ENCODE measurements around the gene TPPP.

Gene TPPP

DNA sequence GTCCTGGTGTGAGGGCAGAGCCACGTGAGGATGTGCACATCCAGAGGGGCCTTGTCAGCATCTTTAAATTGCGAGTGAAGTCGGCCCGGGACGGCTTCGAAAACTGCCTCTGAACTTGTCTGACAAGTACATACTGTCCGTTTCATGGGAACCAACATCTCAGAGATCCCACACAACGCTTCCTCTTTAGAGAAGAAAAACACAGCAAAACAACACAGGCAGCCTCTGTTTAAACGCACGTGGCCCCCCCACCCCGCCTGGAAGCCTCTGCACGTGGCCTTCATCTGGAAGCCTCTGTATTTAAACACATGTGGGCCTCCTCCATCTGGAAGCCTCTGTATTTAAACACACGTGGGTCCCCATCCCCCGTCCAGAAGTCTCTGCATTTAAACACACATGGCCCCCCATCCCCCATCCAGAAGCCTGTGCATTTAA lies 51.8 kb downstream of the TPPP start:
- ChIA-PET CTCF (no interaction called here), POLR2A (no interaction called here)
- TF ChIP-seq TARDBP (IDR thresholded peaks at IDR 0.05) (no peak), ARNT (IDR thresholded peaks at IDR 0.05) (no peak), FOXA1 (IDR thresholded peaks at IDR 0.05) (no peak), LEF1 (IDR thresholded peaks at IDR 0.05; ENCODE audit: borderline replicate concordance) (no peak), ELF4 (IDR thresholded peaks at IDR 0.05) (no peak), L3MBTL2 (conservative IDR thresholded peaks at IDR 0.05) (no peak), CTBP1 (IDR thresholded peaks at IDR 0.05; ENCODE audit: borderline replicate concordance) (no peak)
- TF ChIP-seq, protein P1, sequence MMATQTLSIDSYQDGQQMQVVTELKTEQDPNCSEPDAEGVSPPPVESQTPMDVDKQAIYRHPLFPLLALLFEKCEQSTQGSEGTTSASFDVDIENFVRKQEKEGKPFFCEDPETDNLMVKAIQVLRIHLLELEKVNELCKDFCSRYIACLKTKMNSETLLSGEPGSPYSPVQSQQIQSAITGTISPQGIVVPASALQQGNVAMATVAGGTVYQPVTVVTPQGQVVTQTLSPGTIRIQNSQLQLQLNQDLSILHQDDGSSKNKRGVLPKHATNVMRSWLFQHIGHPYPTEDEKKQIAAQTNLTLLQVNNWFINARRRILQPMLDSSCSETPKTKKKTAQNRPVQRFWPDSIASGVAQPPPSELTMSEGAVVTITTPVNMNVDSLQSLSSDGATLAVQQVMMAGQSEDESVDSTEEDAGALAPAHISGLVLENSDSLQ (IDR thresholded peaks at IDR 0.05) = no peak

DNA sequence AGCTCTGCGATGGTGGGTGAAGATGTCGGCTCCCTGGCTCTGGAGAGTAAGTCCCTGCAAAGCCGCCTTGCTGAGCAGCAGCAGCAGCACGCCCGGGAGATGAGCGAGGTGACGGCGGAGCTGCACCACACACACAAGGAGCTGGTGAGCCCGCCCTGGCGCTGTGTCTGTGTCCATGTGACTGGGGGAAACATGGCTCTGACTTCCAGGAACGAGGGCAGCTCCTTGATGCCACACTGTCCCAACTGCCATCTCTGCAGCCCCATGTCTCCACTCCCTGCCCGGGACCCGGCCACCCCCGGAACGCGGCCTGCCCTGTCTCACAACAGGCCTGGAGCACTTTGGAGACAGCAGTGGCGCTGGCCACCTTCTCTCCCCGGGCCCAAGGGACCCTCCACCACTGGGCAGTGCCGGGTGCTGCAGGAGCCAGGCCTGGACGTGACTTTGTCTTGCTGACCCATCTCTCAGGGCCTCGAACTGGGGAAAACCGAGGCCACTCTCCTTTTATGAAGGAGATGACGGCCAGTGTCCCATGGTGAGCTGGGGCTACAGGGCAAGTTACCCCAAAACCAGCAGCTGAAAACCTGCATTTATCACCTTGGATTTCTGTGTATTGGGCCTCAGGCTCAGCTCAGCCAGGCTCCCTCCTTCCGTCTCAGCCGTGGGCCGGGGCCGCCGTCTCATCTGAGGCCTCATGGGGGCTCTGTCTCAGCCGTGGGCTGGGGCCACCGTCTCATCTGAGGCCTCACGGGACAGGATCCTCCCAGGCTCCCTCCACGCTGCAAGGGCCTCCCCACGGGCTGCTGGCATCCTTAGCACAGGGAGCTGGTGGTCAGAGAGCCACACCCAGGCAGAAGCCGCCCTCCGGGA lies 52.5 kb downstream of the TPPP start:
- TF ChIP-seq TARDBP (IDR thresholded peaks at IDR 0.05) (no peak), NFRKB (IDR thresholded peaks at IDR 0.05) (no peak), FOXA1 (IDR thresholded peaks at IDR 0.05) (no peak), FOXK2 (IDR thresholded peaks at IDR 0.05) (no peak), SUZ12 (IDR thresholded peaks at IDR 0.05) (no peak), FOXM1 (IDR thresholded peaks at IDR 0.05; ENCODE audit: borderline replicate concordance) (no peak), LEF1 (IDR thresholded peaks at IDR 0.05; ENCODE audit: borderline replicate concordance) (no peak), CTBP1 (IDR thresholded peaks at IDR 0.05; ENCODE audit: borderline replicate concordance) (no peak), ARNT (IDR thresholded peaks at IDR 0.05) (no peak), ZNF384 (IDR thresholded peaks at IDR 0.05) (no peak), ELF4 (IDR thresholded peaks at IDR 0.05) (no peak), HDGF (IDR thresholded peaks at IDR 0.05; ENCODE audit: borderline replicate concordance) (no peak), L3MBTL2 (conservative IDR thresholded peaks at IDR 0.05) (no peak), BHLHE40 (IDR thresholded peaks at IDR 0.05; ENCODE audit: borderline replicate concordance) (no peak), SP1 (IDR thresholded peaks at IDR 0.05) (no peak)
- TF ChIP-seq, protein P1 (IDR thresholded peaks at IDR 0.05) = no peak
- CTCF ChIA-PET = interaction anchor here (0.6 kb wide), 1 partner anchor 179 kb away, joined by 3 read pairs; no protein-coding TSS in a partner anchor
- DNase-seq (ENCODE audit: extremely low spot score) = no peak
- POLR2A ChIA-PET = no interaction called here

More for the DNA sequence above, 51.8 kb downstream of the TPPP start:
- no peak for DNase-seq (ENCODE audit: extremely low spot score)

DNA sequence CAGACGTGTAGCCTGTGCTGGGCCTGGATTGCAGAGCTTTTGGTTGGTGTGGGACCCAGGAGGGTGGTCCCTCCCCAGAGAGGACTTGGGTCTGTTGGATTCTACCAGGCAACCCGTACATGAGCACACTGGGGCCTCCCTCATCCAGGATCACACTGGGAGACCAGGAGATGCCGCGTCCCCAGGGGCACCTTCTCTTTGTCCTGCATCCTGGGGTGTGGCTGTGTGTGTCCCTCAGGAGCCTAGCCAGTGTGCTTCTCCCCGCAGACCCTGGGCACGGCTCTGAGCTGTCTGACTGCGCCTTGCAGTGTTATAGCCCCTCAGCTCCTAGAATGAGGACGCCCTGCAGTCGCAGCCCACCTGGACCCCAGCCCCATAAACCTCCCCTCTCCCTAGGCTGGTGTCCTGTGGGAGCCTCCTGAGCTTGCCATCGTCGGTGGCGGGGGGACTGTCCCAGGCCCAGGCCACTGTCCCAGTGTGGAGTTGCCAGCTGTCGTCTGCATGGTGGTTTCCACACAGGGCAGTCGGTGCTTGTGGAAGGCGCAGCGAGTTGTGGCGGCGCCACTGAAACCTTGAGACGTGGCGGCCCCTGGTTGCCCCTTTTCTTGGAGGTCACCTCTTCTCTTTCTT lies 53.5 kb downstream of the TPPP start:
- CTCF ChIA-PET = no interaction called here
- POLR2A ChIA-PET = no interaction called here
- no peak for TF ChIP-seq ARNT (IDR thresholded peaks at IDR 0.05)
- no peak for TF ChIP-seq SUZ12 (IDR thresholded peaks at IDR 0.05)
- TF ChIP-seq NFRKB (IDR thresholded peaks at IDR 0.05) = no peak
- TF ChIP-seq, protein P1 (IDR thresholded peaks at IDR 0.05) = no peak
- TF ChIP-seq ELF4 (IDR thresholded peaks at IDR 0.05) = no peak
- TF ChIP-seq ZNF384 (IDR thresholded peaks at IDR 0.05) = no peak
- TF ChIP-seq FOXA1 (IDR thresholded peaks at IDR 0.05) = no peak
- TF ChIP-seq HDGF (IDR thresholded peaks at IDR 0.05; ENCODE audit: borderline replicate concordance) = no peak
- no peak for TF ChIP-seq LEF1 (IDR thresholded peaks at IDR 0.05; ENCODE audit: borderline replicate concordance)
- no peak for TF ChIP-seq TARDBP (IDR thresholded peaks at IDR 0.05)
- no peak for TF ChIP-seq BHLHE40 (IDR thresholded peaks at IDR 0.05; ENCODE audit: borderline replicate concordance)
- TF ChIP-seq FOXK2 (IDR thresholded peaks at IDR 0.05) = no peak
- TF ChIP-seq L3MBTL2 (conservative IDR thresholded peaks at IDR 0.05) = no peak
- no peak for TF ChIP-seq SP1 (IDR thresholded peaks at IDR 0.05)
- no peak for TF ChIP-seq FOXM1 (IDR thresholded peaks at IDR 0.05; ENCODE audit: borderline replicate concordance)
- no peak for DNase-seq (ENCODE audit: extremely low spot score)

DNA sequence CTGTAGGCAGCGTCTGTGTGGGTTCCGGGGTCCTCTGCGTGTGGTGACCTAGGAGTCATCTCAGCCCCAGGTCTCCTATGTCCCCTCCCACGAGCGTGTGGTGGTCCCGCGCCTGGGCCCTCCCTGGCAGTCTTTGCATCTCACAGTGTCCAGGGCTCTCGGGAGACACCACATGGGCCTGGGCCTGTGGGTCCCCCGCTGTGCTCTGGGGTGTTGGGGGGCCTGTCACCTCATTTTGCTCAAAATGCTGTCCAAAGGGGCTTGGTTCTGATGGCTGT lies 54.0 kb downstream of the TPPP start:
- TF ChIP-seq NFRKB (IDR thresholded peaks at IDR 0.05) (no peak), LEF1 (IDR thresholded peaks at IDR 0.05; ENCODE audit: borderline replicate concordance) (no peak), SP1 (IDR thresholded peaks at IDR 0.05) (no peak), SUZ12 (IDR thresholded peaks at IDR 0.05) (no peak), TARDBP (IDR thresholded peaks at IDR 0.05) (no peak), CTBP1 (IDR thresholded peaks at IDR 0.05; ENCODE audit: borderline replicate concordance) (no peak), FOXM1 (IDR thresholded peaks at IDR 0.05; ENCODE audit: borderline replicate concordance) (no peak), L3MBTL2 (conservative IDR thresholded peaks at IDR 0.05) (no peak), ELF4 (IDR thresholded peaks at IDR 0.05) (no peak), BHLHE40 (IDR thresholded peaks at IDR 0.05; ENCODE audit: borderline replicate concordance) (no peak)
- TF ChIP-seq, protein P1 (IDR thresholded peaks at IDR 0.05) = no peak
- DNase-seq (ENCODE audit: extremely low spot score) = no peak
- ChIA-PET CTCF (no interaction called here), POLR2A (no interaction called here)

DNA sequence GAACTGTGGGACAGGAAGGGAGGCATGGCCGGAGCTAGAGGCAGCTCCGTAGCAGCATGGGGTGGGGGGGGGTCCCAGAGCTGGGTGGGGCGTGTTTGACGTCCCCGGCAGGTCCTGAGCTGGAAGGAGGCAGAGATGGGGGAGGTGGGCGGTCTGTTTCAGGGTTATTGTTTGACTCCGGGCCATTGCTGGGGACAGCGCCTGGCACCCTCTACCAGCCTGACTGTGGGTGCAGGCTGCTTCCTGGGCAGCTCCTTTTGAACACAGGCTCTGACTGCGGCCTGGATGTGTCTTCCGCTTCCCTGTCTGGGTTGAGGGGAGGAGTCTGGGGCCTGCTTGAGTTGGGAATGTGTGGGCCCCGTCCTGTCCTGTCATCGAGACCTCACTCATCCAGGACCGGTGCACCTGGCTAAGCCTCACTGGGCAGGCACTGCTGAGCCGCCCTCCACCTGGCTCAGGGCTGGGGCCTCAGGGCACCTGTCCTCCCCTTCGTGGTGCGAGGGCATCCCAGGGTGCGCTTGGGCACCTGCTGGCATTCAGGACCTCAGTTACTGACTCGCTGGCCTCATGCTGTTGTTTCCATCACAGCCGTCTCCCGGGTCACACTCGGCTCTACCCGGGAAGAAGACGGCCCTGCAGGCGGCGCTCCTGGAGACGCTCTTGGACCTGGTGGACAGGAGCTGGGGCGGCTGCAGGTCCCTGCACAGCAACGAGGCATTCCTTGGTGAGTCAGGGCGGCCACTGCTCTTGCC lies 54.5 kb downstream of the TPPP start:
- TF ChIP-seq CTBP1 (IDR thresholded peaks at IDR 0.05; ENCODE audit: borderline replicate concordance) (no peak), NFRKB (IDR thresholded peaks at IDR 0.05) (no peak), TARDBP (IDR thresholded peaks at IDR 0.05) (no peak), SP1 (IDR thresholded peaks at IDR 0.05) (no peak), BHLHE40 (IDR thresholded peaks at IDR 0.05; ENCODE audit: borderline replicate concordance) (no peak), HDGF (IDR thresholded peaks at IDR 0.05; ENCODE audit: borderline replicate concordance) (no peak), SUZ12 (IDR thresholded peaks at IDR 0.05) (no peak), ARNT (IDR thresholded peaks at IDR 0.05) (no peak), FOXA1 (IDR thresholded peaks at IDR 0.05) (no peak), ZNF384 (IDR thresholded peaks at IDR 0.05) (no peak), LEF1 (IDR thresholded peaks at IDR 0.05; ENCODE audit: borderline replicate concordance) (no peak), L3MBTL2 (conservative IDR thresholded peaks at IDR 0.05) (no peak), FOXM1 (IDR thresholded peaks at IDR 0.05; ENCODE audit: borderline replicate concordance) (no peak), FOXK2 (IDR thresholded peaks at IDR 0.05) (no peak), ELF4 (IDR thresholded peaks at IDR 0.05) (no peak)
- TF ChIP-seq, protein P1 (IDR thresholded peaks at IDR 0.05) = no peak
- POLR2A ChIA-PET = no interaction called here
- DNase-seq (ENCODE audit: extremely low spot score) = no peak
- CTCF ChIA-PET = no interaction called here

Data from HEK293T (cell line).